Uterus (tissue), 4 donors: ENCODE data around the gene YLPM1. TPM values are rescaled to one million over a fixed set of nuclear protein-coding genes. Genes with fewer than 3 reads are reported as not detected.

ENCODE experiments used
- DNase-seq, 2 donors: peaks; one replicate each; pipeline ENCODE4 v3.0.0-alpha.2; 2019 to 2020
- H3K27ac ChIP-seq, 2 donors: fragments of 200-600 bp; sonication (generic); 1 replicate in 1 of 2; 2 replicates in 1 of 2; pipeline ENCODE4 v1.5.1; 2016 to 2018
- H3K27me3 ChIP-seq, 2 donors: fragments of 200-600 bp; sonication (generic); one replicate each; pipeline ENCODE4 v1.5.1; 2018 to 2019; ENCODE audit warnings: control low read depth in 1 of 2
- H3K36me3 ChIP-seq, 2 donors: fragments of 200-600 bp; sonication (generic); one replicate each; pipeline ENCODE4 v1.5.1; 2019; ENCODE audit warnings: control low read depth in 1 of 2
- H3K4me1 ChIP-seq, 2 donors: fragments of 200-600 bp; sonication (generic); one replicate each; pipeline ENCODE4 v1.5.1; 2018 to 2019; ENCODE audit warnings: control low read depth in 1 of 2
- H3K4me3 ChIP-seq, 2 donors: fragments of 200-600 bp; sonication (generic); 1 replicate in 1 of 2; 2 replicates in 1 of 2; pipeline ENCODE4 v1.5.1; 2018 to 2019; ENCODE audit warnings: mild to moderate bottlenecking in 1 of 2
- H3K9me3 ChIP-seq, 2 donors: fragments of 200-600 bp; sonication (generic); one replicate each; pipeline ENCODE4 v1.5.1; 2019; ENCODE audit warnings: control low read depth in 1 of 2
- CTCF ChIP-seq, 4 experiments: fragments of 200-600 bp in 2 of 4; fragments of 450-650 bp in 2 of 4; sonication (generic) in 2 of 4; IDR thresholded peaks; one replicate each; pipeline ENCODE4 v1.5.1; 2016 to 2019; ENCODE audit warnings: antibody characterized with exemption in 4 of 4, mild to moderate bottlenecking in 2 of 4, moderate library complexity in 1 of 4
- POLR2A ChIP-seq, 2 donors: fragments of 450-650 bp; IDR thresholded peaks; one replicate each; pipeline ENCODE4 v1.6.1; 2016; ENCODE audit warnings: antibody characterized with exemption in 2 of 2, mild to moderate bottlenecking in 1 of 2, moderate library complexity in 1 of 2
- intact Hi-C: fragments of 100-400 bp; cut with DNase I; formaldehyde crosslinking; loops from one replicate; pipeline ENCODE4 v1.15.1; 2023; ENCODE audit warnings: low total_unique reads
- total RNA-seq, 4 donors: library from RNA; depleted of rRNA in 3 of 4; stranded (reverse); fragments of >200 nt in 3 of 4; gene quantifications; one replicate each; pipeline versions ENCODE4 v1.1.0 to v1.2.4, GENCODE V29; 2014 to 2023
- donor health status: DM: yes; HTN: yes; CAD: no.

The YLPM1 gene
- 100 to 1,000 TPM in 2 of 4 donors, 10 to 100 TPM in 1, 1 to 10 TPM in 1; 8.8 to 118 (median 91.9) TPM for total RNA-seq

GRCh38 chr14:74762917-74763802, at the start of gene YLPM1:
YLPM1 (plus strand) TSS chr14:74763316; CDS start chr14:74763490, 174 bp downstream.
- Histone ChIP-seq H3K36me3 (no peaks in the 10 kb centered on the region), H3K27ac (peak within 1 kb of the TSS; percentile 83 to 90), H3K27me3 (no peaks in the 10 kb centered on the region), H3K9me3 (no peaks in the 10 kb centered on the region), H3K4me3 (peak within 1 kb of the TSS; percentile 91 to 96), H3K4me1 (peaks cover 0 to 4% of the 10 kb centered on the region in 2 donors)
- TF ChIP-seq POLR2A (IDR thresholded peaks at IDR 0.05) = peak; percentile 70 to 86
- TF ChIP-seq CTCF (IDR thresholded peaks at IDR 0.05) = peak; percentile 55 to 94 (median 66)
- DNase-seq = peak; percentile 90 to 93
- intact Hi-C loops = no loop called here

GRCh38 chr14:74713395-74713735, 49.8 kb upstream of the YLPM1 start:
- H3K27ac ChIP-seq = peak overlapping the region; percentile 72 to 80
- H3K4me1 ChIP-seq = peaks cover 4 to 7% of the 10 kb centered on the region in 2 donors
- H3K36me3 ChIP-seq = no peaks in the 10 kb centered on the region
- H3K4me3 ChIP-seq = peak overlapping the region; percentile 57 to 91
- H3K9me3 ChIP-seq = no peaks in the 10 kb centered on the region
- H3K27me3 ChIP-seq = no peaks in the 10 kb centered on the region
- TF ChIP-seq CTCF (IDR thresholded peaks at IDR 0.05) (no peak), POLR2A (IDR thresholded peaks at IDR 0.05) (no peak)
- intact Hi-C loops = loop anchor here (10.0 kb wide), 1 partner anchor 209 kb away; no protein-coding TSS in a partner anchor
- no peak for DNase-seq

GRCh38 chr14:74720526-74720925, 42.6 kb upstream of the YLPM1 start:
- Histone ChIP-seq H3K4me3 (no peak overlapping the region), H3K36me3 (no peaks in the 10 kb centered on the region), H3K27ac (no peak overlapping the region), H3K9me3 (no peaks in the 10 kb centered on the region), H3K4me1 (no peaks in the 10 kb centered on the region), H3K27me3 (no peaks in the 10 kb centered on the region)
- TF ChIP-seq POLR2A (IDR thresholded peaks at IDR 0.05) (no peak), CTCF (IDR thresholded peaks at IDR 0.05) (no peak)
- intact Hi-C loops = no loop called here
- no peak for DNase-seq

- intact Hi-C loops = no loop called here
- TF ChIP-seq CTCF (IDR thresholded peaks at IDR 0.05) (no peak), POLR2A (IDR thresholded peaks at IDR 0.05) (no peak)
- Histone ChIP-seq H3K4me1 (no peaks in the 10 kb centered on the region), H3K4me3 (no peak overlapping the region), H3K27ac (no peak overlapping the region), H3K27me3 (no peaks in the 10 kb centered on the region), H3K36me3 (no peaks in the 10 kb centered on the region), H3K9me3 (no peaks in the 10 kb centered on the region)
- no peak for DNase-seq
Observed at GRCh38 chr14:74723134-74723533, 40.0 kb upstream of the YLPM1 start.

GRCh38 chr14:74732387-74732786, 30.7 kb upstream of the YLPM1 start:
- TF ChIP-seq POLR2A (IDR thresholded peaks at IDR 0.05) (no peak), CTCF (IDR thresholded peaks at IDR 0.05) (no peak)
- H3K36me3 ChIP-seq = no peaks in the 10 kb centered on the region
- H3K4me1 ChIP-seq = no peaks in the 10 kb centered on the region

More at GRCh38 chr14:74732387-74732786, 30.7 kb upstream of the YLPM1 start:
- no peak overlapping the region for H3K27ac ChIP-seq
- intact Hi-C loops = no loop called here
- no peak for DNase-seq
- no peak overlapping the region for H3K4me3 ChIP-seq
- no peaks in the 10 kb centered on the region for H3K27me3 ChIP-seq
- no peaks in the 10 kb centered on the region for H3K9me3 ChIP-seq
